Omental fat pad (tissue), 4 donors: Measurements from ENCODE around the gene DHX34. TPM values are rescaled to one million over a fixed set of nuclear protein-coding genes. Genes with fewer than 3 reads are reported as not detected.

Experiments used
- ATAC-seq: fragments of 150-250 bp; one replicate; pipeline ENCODE4 v1.9.1; 2016; ENCODE audit warnings: mild to moderate bottlenecking, moderate library complexity; ENCODE audit not compliant: low FRiP score
- DNase-seq: peaks from one replicate; pipeline ENCODE4 v3.0.0-alpha.2; 2019; ENCODE audit warnings: low spot score
- total RNA-seq, 4 donors: library from RNA; depleted of rRNA; stranded (reverse); fragments of >200 nt; gene quantifications; one replicate each; pipeline ENCODE4 v1.1.0, GENCODE V29; 2016
- TF ChIP-seq, protein P1 (sequence below), 3 donors: fragments of 450-650 bp; IDR thresholded peaks; one replicate each; pipeline ENCODE4 v1.5.1; 2016 to 2017; ENCODE audit warnings: antibody characterized with exemption in 3 of 3, mild to moderate bottlenecking in 3 of 3, moderate library complexity in 2 of 3

Gene DHX34
- total RNA-seq, 4 donors from 2014 or later: 9.5 to 22.2 (median 14.7) TPM

DNA sequence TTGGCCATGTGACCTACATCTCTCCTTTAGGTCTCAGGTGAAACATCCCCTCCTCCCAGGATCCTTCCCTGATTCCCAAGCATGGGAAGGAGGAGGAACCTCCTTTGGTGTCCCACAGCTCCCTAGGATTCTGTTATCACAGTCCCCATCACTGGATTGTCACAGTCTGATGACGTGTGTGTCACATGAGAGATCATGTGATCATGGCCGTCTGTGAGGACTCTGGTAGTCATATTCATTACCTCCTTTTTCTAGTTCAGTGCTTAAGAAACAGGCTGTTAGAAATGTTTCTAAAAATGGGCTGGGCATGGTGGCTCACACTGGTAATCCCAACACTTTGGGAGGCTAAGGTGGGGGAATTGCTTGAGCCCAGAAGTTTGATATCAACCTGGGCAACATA, 3.0 kb downstream of the DHX34 start:
- TF ChIP-seq, protein P1, sequence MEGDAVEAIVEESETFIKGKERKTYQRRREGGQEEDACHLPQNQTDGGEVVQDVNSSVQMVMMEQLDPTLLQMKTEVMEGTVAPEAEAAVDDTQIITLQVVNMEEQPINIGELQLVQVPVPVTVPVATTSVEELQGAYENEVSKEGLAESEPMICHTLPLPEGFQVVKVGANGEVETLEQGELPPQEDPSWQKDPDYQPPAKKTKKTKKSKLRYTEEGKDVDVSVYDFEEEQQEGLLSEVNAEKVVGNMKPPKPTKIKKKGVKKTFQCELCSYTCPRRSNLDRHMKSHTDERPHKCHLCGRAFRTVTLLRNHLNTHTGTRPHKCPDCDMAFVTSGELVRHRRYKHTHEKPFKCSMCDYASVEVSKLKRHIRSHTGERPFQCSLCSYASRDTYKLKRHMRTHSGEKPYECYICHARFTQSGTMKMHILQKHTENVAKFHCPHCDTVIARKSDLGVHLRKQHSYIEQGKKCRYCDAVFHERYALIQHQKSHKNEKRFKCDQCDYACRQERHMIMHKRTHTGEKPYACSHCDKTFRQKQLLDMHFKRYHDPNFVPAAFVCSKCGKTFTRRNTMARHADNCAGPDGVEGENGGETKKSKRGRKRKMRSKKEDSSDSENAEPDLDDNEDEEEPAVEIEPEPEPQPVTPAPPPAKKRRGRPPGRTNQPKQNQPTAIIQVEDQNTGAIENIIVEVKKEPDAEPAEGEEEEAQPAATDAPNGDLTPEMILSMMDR (IDR thresholded peaks at IDR 0.05): no peak
- DNase-seq (no peak), ATAC-seq (no peak)

DNA sequence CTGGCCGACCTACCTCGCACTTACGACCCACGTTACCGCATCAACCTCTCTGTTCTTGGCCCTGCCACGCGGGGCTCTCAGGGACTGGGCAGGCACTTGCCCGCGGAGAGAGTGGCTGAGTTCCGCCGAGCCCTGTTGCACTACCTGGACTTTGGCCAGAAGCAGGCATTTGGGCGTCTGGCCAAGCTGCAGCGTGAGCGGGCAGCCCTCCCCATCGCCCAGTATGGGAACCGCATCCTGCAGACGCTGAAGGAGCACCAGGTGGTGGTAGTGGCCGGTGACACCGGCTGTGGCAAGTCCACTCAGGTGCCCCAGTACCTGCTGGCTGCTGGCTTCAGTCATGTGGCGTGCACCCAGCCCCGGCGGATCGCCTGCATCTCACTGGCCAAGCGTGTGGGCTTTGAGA, 4.2 kb downstream of the DHX34 start:
- ATAC-seq (no peak), DNase-seq (no peak)
- TF ChIP-seq, protein P1 (IDR thresholded peaks at IDR 0.05): no peak

DNA sequence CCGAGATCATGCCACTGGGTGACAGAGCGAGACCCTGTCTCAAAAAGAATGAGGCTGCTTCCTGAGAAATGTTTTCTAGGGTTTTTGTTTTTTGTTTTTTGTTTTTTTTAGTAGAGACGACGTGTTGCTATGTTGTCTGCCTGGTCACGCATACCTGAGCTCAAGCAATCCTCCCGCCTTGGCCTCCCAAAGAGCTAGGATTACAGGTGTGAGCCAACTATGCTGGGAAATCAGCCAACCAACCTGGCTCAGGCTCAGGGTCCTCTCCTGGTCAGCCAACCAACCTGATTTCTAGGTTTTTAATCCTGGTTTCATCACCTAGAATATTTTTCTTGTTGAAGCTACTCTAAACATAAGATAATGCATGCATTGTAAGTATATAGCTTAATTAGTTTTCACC, 7.8 kb downstream of the DHX34 start:
- DNase-seq: no peak
- TF ChIP-seq, protein P1 (IDR thresholded peaks at IDR 0.05): no peak
- ATAC-seq: no peak

DNA sequence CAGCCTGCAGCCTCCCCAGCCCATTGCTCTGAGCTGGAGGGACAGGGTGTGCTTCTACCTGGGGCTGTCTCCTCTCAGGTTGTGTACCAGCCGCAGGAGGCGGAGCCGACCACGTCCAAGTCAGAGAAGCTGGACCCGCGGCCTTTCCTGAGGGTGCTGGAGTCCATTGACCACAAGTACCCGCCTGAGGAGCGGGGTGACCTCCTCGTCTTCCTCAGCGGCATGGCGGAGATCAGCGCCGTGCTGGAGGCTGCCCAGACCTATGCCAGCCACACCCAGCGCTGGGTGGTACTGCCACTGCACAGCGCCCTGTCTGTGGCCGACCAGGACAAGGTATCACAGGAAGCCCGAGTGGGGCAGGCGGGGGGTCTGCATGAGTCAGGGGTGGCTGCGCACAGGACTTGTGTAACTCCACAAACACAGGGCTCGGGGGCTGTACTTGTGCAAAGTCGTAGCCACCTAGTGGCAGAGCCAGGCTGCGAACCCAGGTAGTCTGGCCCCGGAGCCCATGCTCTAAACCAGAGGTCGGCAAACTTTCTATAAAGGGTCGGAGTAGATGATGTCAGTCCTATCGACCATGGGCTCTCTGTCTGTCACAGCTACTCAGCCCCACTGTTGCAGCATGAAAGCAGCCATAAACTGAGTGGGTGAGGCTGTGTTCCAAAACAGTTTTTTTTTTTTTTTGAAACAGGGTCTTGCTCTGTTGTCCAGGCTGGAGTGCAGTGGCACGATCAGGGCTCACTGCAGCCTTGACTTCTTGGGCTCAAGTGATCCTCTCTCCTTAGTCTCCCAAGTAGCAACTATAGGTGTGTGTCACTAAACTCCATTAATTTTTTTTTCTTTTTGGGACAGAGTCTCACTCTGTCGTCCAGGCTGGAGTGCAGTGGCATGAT, 8.9 kb downstream of the DHX34 start:
- no peak for ATAC-seq
- TF ChIP-seq, protein P1 (IDR thresholded peaks at IDR 0.05): no peak
- no peak for DNase-seq

DNA sequence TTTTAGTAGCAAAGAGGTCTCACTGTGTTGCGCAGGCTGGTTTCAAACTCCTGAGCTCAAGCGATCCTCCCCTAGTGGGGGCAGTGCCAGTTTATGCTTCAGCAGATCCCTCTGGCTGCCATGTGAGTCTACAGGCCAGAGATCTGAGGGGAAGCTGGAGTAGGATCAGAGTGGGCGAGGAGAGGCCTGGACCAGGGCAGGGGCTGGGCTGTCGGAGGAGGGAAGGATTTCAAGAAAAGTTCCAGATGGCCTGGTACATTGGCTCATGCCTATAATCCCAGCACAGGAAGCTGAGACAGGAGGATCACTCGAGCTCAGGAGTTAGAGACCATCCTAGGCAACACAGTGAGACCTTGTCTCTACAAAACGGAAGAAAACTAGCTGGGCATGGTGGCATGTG, 9.8 kb downstream of the DHX34 start:
- no peak for ATAC-seq
- TF ChIP-seq, protein P1 (IDR thresholded peaks at IDR 0.05): no peak
- DNase-seq: no peak

DNA sequence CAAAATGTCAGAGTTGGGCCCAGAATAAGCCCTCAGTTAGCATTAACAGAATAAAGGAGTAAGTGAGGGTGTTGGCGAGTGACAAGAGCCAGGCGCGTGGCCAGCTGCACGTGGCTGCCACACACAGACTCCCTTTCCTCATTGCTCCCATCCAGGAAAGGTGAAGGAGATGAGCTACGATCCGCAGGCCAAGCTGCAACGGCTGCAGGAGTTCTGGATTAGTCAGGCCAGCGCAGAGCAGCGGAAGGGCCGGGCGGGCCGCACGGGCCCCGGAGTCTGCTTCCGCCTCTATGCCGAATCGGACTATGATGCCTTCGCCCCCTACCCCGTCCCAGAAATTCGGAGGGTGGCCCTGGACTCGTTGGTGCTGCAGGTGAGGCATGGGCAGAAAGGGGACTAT, 13.2 kb downstream of the DHX34 start:
- ATAC-seq (no peak), DNase-seq (no peak)
- TF ChIP-seq, protein P1 (IDR thresholded peaks at IDR 0.05): no peak
